C4-2B (cell line): ENCODE results near the gene ATP4B.

Experiments
- H3K27ac ChIP-seq: fragments of 450-650 bp; 2 replicates; pipeline ENCODE4 v1.5.1; 2017
- CTCF ChIP-seq: fragments of 450-650 bp; conservative IDR thresholded peaks from 2 replicates; pipeline ENCODE4 v1.5.1; 2017; ENCODE audit warnings: mild to moderate bottlenecking
- ZFX ChIP-seq: fragments of 450-650 bp; IDR thresholded peaks from 2 replicates; pipeline ENCODE4 v1.6.1; 2017

ATP4B gene

GRCh38 chr13:113657851-113658741 is at the start of gene ATP4B:
Gene ATP4B, minus strand, starts transcription at chr13:113658198. Its CDS starts 54 bp downstream, at chr13:113658144.
- TF ChIP-seq CTCF (no peak), ZFX (no peak)
- H3K27ac ChIP-seq: no peak within 1 kb of the TSS

GRCh38 chr13:113672002-113672651 is 14.1 kb upstream of the ATP4B start:
- no peak for TF ChIP-seq ZFX
- no peak for TF ChIP-seq CTCF
- H3K27ac ChIP-seq: no peak overlapping the region

GRCh38 chr13:113671066-113672001 is 13.3 kb upstream of the ATP4B start:
- H3K27ac ChIP-seq: no peak overlapping the region
- TF ChIP-seq CTCF: no peak
- no peak for TF ChIP-seq ZFX

- H3K27ac ChIP-seq: no peak overlapping the region
- no peak for TF ChIP-seq CTCF
- no peak for TF ChIP-seq ZFX
Measured at GRCh38 chr13:113670541-113670940, 12.5 kb upstream of the ATP4B start.

GRCh38 chr13:113669755-113670341 is 11.8 kb upstream of the ATP4B start:
- H3K27ac ChIP-seq: no peak overlapping the region
- TF ChIP-seq CTCF (no peak), ZFX (no peak)

GRCh38 chr13:113669231-113669754 is 11.3 kb upstream of the ATP4B start:
- no peak for TF ChIP-seq ZFX
- no peak for TF ChIP-seq CTCF
- H3K27ac ChIP-seq: no peak overlapping the region
